ENCODE measurements around the gene NKPD1.

Gene NKPD1

GRCh38 chr19:45117167-45117594 is 43.6 kb downstream of the NKPD1 start:
- peak; percentile 24 for DNase-seq

- peak; percentile 91 for DNase-seq
These were observed 44.8 kb downstream of the NKPD1 start for GRCh38 chr19:45115809-45116615.

GRCh38 chr19:45114116-45114515 is 46.7 kb downstream of the NKPD1 start:
- DNase-seq, result no peak

- DNase-seq, result no peak
These were observed 47.2 kb downstream of the NKPD1 start for GRCh38 chr19:45113628-45114027.

- DNase-seq, result no peak
These were observed 48.5 kb downstream of the NKPD1 start for GRCh38 chr19:45112111-45112827.

All from DMS 273 treated with DMSO at 0.1 percent for 48 hours (cell line).